ENCODE results near the gene CRYZ. TPM values are rescaled to one million over a fixed set of nuclear protein-coding genes. Genes with fewer than 3 reads are reported as not detected.

CRYZ gene
- total and polyA plus RNA-seq, 9 donors: 24.0 to 75.8 (median 26.3) TPM

DNA sequence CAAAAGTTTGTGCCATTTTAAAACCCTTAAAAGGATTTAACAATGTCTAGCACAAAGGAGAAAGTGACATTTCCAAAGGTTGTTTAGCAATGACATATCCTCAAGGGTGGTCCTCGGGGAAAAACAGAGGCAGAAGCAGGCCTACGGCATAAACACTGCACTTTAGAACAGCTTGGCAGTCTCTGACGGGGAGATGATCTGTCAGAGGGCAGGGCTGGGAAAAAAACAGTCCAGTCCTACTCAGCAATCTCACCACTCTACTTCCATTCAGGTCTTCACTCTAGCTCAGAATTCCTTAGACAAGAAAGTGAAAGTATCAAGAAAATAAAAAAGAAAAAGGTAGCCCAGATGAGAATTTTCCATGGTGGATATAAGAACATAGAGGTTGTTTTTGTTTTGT, 4.1 kb downstream of the CRYZ start:
- H3K4me1 ChIP-seq (ENCODE audit: insufficient read depth): peaks cover 9% of the 10 kb centered on the region
- no peak for DNase-seq
- H3K27ac ChIP-seq: no peak overlapping the region
- WGBS, 3 donors: 36 to 80% (median 49%) methylated on average over 3 of the region's 3 CpGs
- H3K9me3 ChIP-seq: peaks cover 0 to 7% of the 10 kb centered on the region in 2 donors
- TF ChIP-seq, protein P1, sequence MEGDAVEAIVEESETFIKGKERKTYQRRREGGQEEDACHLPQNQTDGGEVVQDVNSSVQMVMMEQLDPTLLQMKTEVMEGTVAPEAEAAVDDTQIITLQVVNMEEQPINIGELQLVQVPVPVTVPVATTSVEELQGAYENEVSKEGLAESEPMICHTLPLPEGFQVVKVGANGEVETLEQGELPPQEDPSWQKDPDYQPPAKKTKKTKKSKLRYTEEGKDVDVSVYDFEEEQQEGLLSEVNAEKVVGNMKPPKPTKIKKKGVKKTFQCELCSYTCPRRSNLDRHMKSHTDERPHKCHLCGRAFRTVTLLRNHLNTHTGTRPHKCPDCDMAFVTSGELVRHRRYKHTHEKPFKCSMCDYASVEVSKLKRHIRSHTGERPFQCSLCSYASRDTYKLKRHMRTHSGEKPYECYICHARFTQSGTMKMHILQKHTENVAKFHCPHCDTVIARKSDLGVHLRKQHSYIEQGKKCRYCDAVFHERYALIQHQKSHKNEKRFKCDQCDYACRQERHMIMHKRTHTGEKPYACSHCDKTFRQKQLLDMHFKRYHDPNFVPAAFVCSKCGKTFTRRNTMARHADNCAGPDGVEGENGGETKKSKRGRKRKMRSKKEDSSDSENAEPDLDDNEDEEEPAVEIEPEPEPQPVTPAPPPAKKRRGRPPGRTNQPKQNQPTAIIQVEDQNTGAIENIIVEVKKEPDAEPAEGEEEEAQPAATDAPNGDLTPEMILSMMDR (IDR thresholded peaks at IDR 0.05): no peak
- TF ChIP-seq EP300 (IDR thresholded peaks at IDR 0.05) (no peak), POLR2A (IDR thresholded peaks at IDR 0.05) (no peak)
- intact Hi-C loops (cut with DNase I): no loop called here
- H3K36me3 ChIP-seq: no peaks in the 10 kb centered on the region
- no peaks in the 10 kb centered on the region for H3K27me3 ChIP-seq
- no peak overlapping the region for H3K4me3 ChIP-seq

DNA sequence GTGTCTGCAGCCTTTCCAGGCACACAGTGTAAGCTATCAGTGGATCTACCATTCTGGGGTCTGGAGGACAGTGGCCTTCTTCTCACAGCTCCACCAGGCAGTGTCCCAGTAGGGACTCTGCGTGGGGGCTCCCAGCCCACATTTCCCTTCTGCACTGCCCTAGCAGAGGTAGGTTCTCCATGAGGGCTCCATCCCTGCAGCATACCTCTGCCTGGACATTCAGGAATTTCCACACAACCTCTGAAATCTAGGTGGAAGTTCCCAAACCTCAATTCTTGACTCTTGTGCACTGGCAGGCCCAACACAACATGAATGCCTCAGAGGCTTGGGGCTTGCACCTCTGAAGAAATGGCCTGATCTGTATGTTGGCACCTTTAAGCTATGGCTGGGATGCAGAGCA, 6.8 kb downstream of the CRYZ start:
- H3K27me3 ChIP-seq: no peaks in the 10 kb centered on the region
- DNase-seq: no peak
- intact Hi-C loops (cut with DNase I): no loop called here
- peaks cover 4% of the 10 kb centered on the region for H3K4me1 ChIP-seq (ENCODE audit: insufficient read depth)
- H3K4me3 ChIP-seq: no peak overlapping the region
- H3K36me3 ChIP-seq: no peaks in the 10 kb centered on the region
- peaks cover 0 to 7% of the 10 kb centered on the region in 2 donors for H3K9me3 ChIP-seq
- H3K27ac ChIP-seq: no peak overlapping the region
- WGBS, 3 donors: 100% methylated on average over 1 of the region's 1 CpG
- TF ChIP-seq, protein P1 (IDR thresholded peaks at IDR 0.05): no peak
- TF ChIP-seq EP300 (IDR thresholded peaks at IDR 0.05) (no peak), POLR2A (IDR thresholded peaks at IDR 0.05) (no peak)

DNA sequence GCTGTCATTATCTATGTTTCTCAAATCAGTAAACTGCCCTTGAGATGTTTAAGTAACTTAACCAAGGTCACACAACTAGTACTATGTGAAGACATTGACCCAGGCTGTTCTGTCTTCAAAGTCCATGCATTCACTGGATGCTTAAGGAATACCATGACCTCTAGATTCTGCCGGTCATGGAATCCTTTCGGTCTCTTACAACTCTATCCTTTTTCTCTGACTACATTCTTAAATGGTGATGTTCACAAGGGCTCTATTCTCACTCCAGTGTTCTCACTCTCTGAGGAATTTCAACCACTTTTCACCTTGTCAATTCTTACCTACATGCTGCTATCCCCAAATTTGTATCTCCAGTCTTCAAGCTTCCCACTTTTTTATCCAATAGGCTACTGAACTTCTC, 15.2 kb downstream of the CRYZ start:
- intact Hi-C loops (cut with DNase I): no loop called here
- Histone ChIP-seq H3K4me3 (no peak overlapping the region), H3K27me3 (no peaks in the 10 kb centered on the region), H3K27ac (no peak overlapping the region), H3K4me1 (ENCODE audit: insufficient read depth) (no peaks in the 10 kb centered on the region), H3K9me3 (no peaks in the 10 kb centered on the region), H3K36me3 (no peaks in the 10 kb centered on the region)
- TF ChIP-seq EP300 (IDR thresholded peaks at IDR 0.05): no peak
- TF ChIP-seq, protein P1 (IDR thresholded peaks at IDR 0.05): no peak
- TF ChIP-seq POLR2A (IDR thresholded peaks at IDR 0.05): no peak
- 93 to 98% (median 95%) methylated on average over 2 of the region's 2 CpGs for WGBS, 3 donors
- no peak for DNase-seq

DNA sequence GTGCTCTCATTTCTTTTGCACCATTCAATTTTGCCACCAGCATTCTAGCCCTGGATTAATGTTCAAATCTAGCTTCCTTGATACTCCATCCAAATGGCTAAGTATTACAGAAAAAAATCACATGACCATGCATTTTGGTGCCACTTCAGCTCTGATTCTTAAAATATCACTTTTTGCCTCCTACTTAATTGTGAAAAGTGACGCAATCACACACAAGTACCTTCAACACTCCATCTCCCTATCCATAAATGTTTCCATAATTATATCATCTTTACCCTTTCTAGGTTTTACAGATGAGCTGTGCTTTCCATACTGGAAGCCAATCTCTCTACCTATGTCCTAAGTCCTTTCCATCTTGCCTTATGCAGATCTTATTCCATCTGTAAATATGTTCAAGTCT, 16.0 kb downstream of the CRYZ start:
- TF ChIP-seq EP300 (IDR thresholded peaks at IDR 0.05): no peak
- WGBS, 3 donors: 98 to 100% (median 99%) methylated on average over 1 of the region's 1 CpG
- Histone ChIP-seq H3K27ac (no peak overlapping the region), H3K4me3 (no peak overlapping the region), H3K9me3 (no peaks in the 10 kb centered on the region), H3K27me3 (no peaks in the 10 kb centered on the region), H3K4me1 (ENCODE audit: insufficient read depth) (no peaks in the 10 kb centered on the region), H3K36me3 (no peaks in the 10 kb centered on the region)
- no peak for DNase-seq
- intact Hi-C loops (cut with DNase I): no loop called here

DNA sequence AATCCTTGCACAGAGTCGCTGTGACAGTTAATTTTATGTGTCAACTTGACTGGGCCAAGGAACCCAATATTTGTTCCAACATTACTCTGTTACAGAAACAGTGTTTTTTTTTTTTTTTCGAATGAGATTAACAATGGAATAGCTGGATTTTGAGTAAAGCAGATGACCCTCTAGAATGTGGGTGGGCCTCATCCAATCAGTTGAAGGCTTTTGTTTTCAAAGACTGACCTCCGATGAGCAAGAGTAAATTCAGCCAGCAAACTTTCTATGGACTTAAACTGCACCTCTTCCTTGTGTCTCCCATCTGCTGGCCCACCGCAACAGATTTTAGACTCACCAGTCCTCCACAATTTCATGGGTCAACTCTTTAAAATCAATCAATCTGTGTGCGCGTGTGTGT, 17.0 kb downstream of the CRYZ start:
- no peak overlapping the region for H3K4me3 ChIP-seq
- H3K4me1 ChIP-seq (ENCODE audit: insufficient read depth): no peaks in the 10 kb centered on the region
- H3K27me3 ChIP-seq: no peaks in the 10 kb centered on the region
- no peaks in the 10 kb centered on the region for H3K9me3 ChIP-seq
- TF ChIP-seq EP300 (IDR thresholded peaks at IDR 0.05) (no peak), POLR2A (IDR thresholded peaks at IDR 0.05) (no peak)
- TF ChIP-seq, protein P1 (IDR thresholded peaks at IDR 0.05): no peak
- H3K27ac ChIP-seq: no peak overlapping the region
- no peak for DNase-seq
- WGBS, 3 donors: 77 to 94% (median 84%) methylated on average over 6 of the region's 6 CpGs
- intact Hi-C loops (cut with DNase I): no loop called here
- no peaks in the 10 kb centered on the region for H3K36me3 ChIP-seq

All from ovary (tissue), 9 donors.